M059J (cell line): ENCODE data around the gene NBPF3. TPM values are rescaled to one million over a fixed set of nuclear protein-coding genes. Genes with fewer than 3 reads are reported as not detected.
"Not testable (repeated sequence)": the region's sequence is repeated elsewhere in the genome, so short reads cannot be mapped to it uniquely, and the experiment has no call there.

Experiments used
- DNase-seq: peaks from one replicate; pipeline ENCODE4 v3.0.0-alpha.2; 2012; ENCODE audit warnings: low read depth
- total RNA-seq: library from RNA; depleted of rRNA; stranded (reverse); fragments of >200 nt; shearing (Covaris generic); gene quantifications from 2 replicates; pipeline ENCODE4 v1.2.3, GENCODE V29; 2014; rRNA removed

NBPF3 gene
- total RNA-seq, 1 experiment from 2014 or later = 21.6 TPM

DNA sequence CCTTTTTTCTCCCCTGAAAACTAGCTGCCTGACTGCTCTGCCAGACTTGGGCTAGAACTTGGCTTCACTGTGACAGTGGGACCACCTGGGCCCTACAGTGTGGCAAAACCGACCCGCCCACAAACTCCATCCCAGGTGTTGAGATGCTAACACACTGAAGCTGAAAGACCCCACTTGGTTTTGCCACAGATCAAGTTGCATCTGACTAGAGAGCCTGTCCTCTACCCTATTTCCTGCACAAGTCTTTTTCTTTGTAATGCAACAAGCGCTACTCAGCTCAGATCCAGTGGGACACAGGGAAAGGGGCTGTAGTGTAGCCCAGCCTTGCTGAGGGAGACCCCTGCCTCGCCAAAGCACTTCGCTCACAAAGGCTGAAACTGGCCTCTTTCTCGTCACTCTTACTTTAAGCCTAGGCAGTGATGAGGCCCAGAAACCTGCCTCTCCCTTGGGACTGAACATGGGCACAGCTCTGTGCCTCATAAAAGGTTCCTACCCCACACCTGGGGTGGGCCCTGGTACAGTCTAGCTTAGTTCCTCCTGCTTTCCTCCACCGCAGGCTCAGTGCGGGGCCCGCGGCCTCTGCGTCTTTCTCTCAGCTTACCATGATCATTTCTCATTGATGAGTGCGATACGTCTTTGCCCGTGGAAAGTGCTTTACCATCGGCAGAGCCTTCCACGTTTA is 79.0 kb downstream of the NBPF3 start:
- DNase-seq = no peak

DNA sequence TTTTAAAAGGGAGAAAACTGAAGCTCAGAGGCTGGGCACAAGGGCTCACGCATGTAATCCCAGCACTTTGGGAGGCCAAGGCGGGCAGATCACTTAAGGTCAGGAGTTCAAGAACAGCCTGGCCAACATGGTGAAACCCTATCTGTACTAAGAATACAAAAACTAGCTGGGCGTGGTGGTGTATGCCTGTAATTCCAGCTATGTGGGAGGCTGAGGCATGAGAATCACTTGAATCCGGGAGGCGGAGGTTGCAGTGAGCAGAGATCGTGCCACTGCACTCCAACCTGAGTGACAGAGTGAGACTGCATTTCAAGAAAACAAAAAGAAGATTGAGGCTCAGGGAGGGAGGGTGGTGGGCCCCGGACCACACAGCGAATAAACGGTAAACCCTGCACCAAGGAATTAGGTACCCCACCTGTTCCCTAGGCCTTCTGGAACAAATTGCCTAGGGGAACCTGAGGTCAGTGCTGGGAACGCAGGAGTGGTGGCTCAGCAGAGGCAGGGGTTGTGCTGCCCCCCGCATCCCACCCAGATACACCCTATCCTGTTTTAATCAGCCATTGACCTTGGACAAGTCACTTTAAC is 79.6 kb downstream of the NBPF3 start:
- not testable (repeated sequence) for DNase-seq

DNA sequence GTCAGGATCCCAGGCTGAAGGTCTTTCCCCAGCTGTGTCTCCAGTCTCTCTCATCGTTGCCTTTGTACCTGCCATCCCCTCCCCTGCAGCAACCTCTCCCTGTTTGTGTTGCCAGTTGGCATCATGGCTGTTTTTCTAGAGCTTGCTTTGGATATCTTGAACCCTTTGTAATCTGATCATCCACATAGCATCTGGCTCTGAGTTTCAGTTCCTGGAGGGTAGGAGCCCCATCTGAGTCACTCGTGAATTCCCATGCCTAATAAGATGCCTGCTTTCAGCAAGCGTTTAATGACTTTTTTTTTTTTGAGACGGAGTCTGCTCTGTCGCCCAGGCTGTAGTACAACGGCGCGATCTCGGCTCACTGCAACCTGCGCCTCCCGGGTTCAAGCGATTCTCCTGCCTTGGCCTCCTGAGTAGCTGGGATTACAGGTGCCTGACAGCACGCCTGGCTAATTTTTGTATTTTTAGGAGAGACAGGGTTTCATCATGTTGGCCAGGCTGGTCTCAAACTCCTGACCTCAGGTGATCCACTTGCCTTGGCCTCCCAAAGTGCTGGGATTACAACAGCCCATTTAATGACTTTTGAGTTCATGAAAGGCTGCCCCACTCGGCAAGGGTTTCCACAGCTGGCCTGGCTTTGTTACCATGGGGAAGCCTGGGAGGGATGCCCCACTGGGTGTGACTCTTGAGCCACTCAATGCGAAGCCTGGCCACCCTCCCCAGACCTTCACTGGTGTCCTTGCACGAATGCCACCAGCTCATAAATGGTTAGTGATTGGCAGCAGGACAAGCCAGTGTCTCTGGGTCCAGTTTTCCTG is 81.2 kb downstream of the NBPF3 start:
- DNase-seq = peak; percentile 63

DNA sequence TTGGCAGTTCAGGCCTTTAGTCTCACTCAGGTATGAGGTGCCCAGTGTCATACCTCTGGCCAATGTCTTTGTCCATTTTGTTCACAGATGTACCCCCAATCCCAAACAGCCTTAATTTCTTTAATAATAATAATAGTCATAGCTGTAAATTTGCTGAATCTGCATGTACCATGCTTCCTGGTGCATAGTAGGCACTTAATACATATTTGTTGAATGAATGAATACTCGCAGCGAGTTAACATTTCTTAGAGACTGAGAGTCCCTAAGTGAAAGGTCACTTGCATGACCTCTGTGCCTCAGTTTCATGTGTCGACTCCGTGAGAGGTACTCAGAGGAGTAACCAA is 81.8 kb downstream of the NBPF3 start:
- no peak for DNase-seq

DNA sequence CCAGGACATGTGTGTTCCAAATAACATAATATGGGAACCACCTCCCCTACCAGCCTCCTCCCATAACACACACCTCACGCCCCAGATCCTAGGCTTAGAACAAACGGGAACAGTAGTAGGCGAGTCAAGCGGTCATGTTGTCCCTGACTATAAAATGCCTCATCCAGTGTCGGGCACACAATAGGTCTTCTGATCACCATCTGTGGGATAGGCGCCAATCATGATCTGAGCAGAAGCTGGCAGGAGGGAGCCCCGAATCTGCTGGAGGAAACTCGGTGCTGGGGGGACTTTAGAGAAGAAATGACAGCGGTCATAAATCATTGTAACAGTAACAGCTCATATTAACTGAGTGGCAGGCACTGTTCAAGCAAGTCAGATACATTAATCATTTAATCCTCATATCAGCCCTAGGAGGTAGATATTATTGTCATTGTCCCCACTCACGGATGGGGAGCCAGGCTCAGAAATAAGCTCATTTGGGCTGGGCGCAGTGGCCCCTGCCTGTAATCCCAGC is 82.6 kb downstream of the NBPF3 start:
- no peak for DNase-seq

DNA sequence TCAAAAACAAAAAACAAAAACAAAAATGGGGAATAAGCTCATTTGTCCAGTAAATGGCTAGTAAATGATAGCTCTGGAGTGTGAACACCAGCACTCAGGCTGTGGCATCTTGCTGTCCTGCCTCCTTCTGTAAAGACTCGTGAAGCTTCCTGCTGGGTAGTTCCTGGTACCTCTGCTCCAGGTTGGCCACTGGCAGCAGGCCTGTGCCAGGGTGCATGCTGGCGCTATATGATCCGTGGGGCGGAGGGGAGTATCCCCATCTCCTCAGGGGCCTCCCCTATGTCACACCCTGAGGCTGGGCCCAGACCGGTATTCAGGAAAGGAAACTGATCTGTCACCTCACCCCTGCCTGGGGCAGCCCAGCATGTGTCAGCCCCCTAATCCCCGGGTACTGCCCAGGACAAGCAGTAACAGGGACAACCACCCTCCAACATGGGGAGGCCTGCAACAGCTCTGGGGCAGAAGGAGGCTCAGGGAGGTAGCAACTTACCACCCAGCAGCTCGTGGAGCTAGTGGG is 83.4 kb downstream of the NBPF3 start:
- DNase-seq = no peak

DNA sequence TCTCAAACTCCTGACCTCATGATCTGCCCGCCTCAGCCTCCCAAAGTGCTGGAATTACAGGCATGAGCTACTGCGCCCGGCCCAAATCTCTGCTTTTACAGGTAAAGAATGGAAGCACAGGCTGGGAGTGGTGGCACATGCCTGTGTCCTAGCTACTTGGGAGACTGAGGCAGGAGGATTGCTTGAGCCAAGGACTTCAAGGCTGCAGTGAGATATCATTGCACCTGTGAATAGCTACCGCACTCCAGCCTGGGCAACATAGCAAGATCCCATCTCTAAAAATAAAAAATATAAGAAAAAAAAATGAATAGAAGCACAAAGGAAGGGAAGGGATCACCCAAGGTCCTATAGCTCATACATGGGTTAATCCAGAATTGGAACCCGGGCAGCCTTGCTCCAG is 84.3 kb downstream of the NBPF3 start:
- DNase-seq = no peak

DNA sequence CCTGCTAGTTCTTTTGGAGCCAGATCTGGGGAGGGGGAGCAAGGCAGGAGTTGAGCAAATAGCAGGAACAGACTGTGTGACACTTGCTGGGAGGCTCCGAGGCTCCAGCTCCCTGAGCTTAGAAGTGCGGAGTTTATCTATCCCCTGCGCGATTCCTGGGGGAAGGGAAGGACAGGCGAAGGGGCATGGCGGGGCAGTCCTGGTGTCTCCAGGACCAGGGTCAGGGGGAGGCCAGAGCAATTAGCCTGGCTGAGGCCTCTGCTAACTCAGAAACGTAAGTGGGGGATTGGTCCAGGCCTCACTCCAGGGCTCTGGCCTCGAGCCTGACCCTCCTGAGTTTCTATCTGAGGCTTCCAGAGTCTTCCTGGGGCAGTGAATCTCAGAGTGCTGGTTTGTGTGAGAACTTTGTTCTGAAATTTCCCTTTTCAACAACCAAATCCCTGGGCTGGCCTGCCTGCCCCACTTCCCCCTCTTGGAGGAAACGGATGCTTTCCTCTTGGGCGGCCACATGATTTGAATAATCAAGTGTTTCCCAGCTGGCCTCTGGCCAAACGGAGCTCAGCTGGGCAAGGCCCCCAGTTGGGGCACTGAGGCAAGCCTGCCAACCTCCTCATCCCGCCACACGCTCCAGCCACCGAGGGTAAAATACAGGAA is 84.9 kb downstream of the NBPF3 start:
- DNase-seq = no peak

DNA sequence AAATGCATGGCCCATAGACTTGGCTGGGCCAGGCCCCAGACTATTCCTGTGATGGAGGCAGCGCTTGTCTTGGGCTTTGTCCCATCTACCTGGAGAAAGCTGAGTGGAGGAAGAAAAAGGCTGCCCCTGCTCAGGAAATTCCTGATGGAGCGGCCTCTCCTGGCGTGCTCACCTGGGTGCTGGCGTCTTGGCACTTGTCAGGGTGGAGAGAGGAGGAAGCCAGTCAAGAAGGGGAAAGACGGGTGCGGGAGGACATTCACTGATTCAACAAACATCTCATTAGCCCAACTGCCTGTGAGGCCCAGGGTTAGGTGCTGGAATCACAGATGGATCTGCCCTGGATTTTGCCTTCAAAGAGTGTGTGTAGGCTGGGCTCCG is 85.4 kb downstream of the NBPF3 start:
- no peak for DNase-seq

DNA sequence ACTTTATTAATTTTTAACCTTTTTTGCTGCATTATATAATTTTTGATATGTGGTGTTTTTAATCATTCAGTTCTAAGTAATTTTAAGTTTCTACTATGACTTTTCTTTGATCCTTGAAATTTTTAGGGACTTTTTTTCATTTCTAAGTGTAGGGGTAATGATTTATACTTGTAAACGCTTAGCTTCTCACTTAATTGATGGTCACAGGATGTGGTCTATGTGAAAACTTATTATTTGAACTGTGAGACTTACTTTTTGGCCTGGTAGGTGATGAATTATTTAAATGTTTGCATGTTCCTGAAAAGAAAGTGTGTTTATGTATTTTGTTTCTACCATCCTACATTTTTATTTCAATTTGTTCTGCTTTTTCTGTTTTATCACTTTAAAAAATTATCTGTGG is 86.5 kb downstream of the NBPF3 start:
- DNase-seq = no peak

DNA sequence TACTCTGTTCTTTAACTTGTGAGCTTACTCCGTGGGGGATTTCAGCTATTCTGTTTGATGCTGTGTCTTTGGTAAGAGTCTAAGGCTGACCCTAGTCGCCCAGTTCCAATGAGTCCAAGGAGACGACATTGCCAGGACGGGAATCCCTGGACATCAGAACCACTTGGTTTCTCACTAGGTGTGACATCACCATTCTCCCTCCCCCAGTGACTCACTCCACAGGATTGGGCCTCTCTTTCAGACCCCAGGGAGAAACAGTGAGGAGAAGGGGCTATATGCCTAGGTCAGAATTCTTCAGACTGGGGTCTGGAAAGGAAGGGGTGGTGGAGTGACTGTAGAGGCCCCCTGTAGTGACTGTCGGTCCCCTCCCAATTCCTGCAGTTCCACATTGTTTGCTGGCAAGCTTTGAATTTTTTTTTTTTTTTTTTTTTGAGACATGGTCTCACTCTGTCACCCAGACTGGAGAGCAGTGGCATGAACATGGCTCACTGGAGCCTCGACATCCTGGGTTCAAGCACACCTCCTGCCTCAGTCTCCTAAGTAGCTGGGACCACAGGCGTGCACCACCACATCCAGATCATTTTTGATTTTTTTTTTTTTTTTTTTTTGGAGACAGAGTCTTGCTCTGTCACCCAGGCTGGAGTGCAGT is 90.6 kb downstream of the NBPF3 start:
- peak; percentile 42 for DNase-seq

DNA sequence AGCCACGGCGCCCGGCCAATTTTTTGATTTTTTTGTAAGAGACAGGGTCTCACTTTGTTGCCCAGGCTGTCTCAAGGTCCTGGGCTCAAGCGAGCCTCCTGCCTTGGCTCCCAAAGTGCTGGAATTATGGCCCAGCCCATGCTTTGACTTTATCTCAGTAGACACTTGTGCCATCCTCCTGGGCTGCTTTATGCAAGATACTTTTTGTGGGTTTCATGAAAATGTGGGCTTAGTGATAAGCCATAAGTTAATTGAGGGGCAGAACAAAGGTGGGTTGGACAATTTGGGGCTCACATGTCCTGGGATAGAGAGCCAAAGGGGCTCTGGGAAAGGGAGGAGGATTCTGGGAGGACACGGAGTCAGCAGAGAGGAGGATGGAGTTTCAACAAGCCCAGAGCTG is 91.3 kb downstream of the NBPF3 start:
- DNase-seq = no peak

DNA sequence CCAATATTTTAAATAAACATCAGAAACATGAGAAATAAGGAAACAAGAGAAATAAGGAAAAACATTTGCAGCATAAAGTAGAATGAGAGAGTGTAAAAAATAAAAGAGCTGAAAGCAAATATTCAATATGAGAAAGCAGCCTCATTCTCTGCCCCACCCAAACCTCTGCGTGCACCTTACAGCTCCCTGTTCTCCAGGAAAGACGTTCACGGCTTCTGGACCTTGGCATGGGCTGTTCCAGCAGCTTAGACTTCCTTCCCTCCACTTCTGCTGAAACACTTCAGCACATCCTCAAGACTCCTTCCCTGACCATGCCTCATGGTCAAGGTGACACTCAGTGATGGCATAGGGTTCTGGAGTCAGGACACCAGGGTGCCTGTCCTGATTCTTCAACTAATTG is 92.6 kb downstream of the NBPF3 start:
- no peak for DNase-seq

DNA sequence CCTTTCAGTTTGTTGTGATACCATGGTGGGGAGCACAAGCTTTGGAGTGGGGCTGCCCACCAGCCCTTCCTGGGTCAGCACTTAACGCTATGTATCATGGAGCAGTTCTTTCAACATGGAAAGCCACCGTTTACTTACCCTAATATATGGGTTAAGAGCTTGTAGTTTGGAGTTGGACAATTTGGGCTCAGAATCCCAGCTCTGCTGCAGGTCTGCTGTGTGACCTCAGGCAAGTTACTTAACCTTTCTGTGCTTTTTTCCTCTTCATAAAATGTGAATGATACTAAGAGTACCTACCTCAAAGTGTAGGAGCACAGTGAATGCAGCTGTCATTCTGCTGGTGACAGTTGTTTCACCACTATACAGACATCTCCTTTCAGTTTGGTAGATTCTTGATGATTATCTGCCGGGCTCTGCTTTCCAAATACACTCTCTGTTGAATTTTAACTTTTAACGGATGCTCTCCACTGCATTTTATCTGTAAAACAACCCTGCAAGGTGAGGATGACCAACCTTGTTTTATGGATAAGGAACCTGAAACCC is 93.1 kb downstream of the NBPF3 start:
- no peak for DNase-seq

DNA sequence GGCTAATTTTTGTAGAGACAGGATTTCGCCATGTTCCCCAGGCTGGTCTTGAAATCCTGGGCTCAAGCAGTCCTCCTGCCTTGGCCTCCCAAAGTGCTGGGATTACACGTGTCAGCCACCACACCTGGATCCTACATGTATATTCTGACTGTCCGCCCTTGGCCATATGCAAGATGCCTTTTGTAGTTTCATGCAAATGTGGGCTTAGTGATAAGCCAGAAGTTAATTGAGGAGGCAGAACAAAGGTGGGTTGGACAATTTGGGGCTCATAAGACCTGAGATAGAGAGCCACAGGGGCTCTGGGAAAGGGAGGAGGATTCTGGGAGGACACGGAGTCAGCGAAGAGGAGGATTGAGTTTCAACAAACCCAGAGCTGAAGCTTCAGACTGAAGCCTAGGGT is 94.2 kb downstream of the NBPF3 start:
- DNase-seq = no peak

Other genes starting within 250 kb of the NBPF3 start
- gene ECE1, start 149.7 kb upstream of the NBPF3 start, total RNA-seq = 88.5 and 125 TPM in 2 replicates
- gene ALPL, start 69.3 kb downstream of the NBPF3 start, total RNA-seq = 0.71 TPM in 1 of 2 replicates, not detected in the other
- gene RAP1GAP, start 229.2 kb downstream of the NBPF3 start, total RNA-seq = 1.1 and 1.5 TPM in 2 replicates